HuH-7 (cell line): ENCODE results near the gene OR2M2.

Experiments used
- DNase-seq: peaks from one replicate; pipeline ENCODE4 v3.0.0; 2011; ENCODE audit warnings: low spot score

Gene OR2M2, protein sequence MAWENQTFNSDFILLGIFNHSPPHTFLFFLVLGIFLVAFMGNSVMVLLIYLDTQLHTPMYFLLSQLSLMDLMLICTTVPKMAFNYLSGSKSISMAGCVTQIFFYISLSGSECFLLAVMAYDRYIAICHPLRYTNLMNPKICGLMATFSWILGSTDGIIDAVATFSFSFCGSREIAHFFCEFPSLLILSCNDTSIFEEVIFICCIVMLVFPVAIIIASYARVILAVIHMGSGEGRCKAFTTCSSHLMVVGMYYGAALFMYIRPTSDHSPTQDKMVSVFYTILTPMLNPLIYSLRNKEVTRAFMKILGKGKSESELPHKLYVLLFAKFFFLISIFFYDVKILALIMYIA

GRCh38 chr1:248174521-248174920 is at the start of gene OR2M2:
Gene OR2M2 (plus strand): TSS chr1:248174821. CDS start chr1:248179986, 5,165 bp downstream.
- no peak for DNase-seq

GRCh38 chr1:248127653-248128052 is 47.0 kb upstream of the OR2M2 start:
- no peak for DNase-seq

DNA sequence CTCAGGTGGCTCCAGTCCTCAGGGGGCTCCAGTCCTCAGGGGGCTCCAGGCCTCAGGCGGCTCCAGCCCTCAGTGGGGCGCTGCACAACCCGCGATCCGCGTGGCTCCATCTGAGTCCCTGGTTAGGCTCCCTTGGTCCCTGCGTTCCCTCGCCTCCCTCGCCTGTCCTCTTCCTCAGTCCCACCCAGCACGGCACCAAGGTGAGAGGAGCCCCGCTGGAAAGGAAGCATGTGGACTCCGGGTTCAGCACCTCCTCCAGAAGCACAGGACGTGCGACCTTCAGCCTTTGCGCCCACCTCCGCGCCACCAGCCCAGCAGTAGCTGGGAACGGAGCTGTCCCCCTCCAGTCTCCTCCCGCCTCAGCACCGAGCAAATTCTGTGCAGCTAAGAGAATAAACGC is 37.8 kb upstream of the OR2M2 start:
- DNase-seq, result no peak

GRCh38 chr1:248140846-248141245 is 33.8 kb upstream of the OR2M2 start:
- no peak for DNase-seq

DNA sequence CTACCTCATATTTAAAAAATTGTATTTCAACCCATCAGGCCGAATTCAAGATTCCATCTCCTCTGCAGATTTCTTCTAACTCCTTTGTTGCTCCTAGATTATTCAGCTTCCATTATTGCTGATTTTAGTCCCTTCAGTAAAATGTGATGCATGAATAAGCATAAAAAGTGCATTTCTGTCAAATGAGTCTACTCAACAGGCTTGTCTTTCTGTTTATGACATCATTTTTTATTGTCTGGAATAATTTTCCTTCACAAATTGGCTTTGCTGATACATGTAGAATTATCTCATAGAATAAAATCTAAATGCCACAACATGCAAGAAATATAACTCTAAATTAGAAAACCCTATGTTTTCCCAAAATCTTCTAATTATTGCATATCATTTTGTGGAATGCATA is 31.3 kb upstream of the OR2M2 start:
- no peak for DNase-seq

DNA sequence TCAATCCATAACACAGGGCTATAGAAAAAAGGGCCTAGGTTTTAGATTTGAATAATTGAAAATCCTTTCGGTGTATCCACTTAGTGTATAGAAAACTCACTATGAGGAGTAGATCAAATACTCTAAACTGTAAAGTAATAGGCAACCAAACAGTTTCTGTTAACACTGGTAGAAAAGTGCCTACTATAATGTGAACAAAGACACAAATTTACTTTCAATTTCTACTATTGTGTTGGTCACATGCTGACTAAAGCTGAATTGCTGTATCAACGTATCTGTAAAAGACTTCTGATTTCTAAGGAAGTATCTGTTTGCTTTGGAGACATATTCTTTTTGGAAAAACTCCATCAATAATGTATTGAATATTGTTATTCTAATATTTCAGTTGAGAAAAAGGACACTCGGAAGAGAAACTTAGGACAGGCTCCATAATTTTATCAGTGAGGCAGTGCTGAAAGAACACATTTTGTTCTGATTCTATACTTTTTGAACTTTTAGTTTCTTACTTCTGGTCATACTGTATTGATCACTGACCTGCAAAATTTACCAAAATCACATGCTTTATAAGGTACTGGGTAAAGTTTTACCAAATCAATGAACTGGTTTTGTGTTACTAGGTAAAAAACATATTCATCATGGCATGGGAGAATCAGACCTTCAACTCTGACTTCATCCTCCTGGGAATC is 30.0 kb upstream of the OR2M2 start, which contains the start of gene OR2M5:
OR2M5 (plus strand) TSS at position 636 of the 686 bp plus-strand sequence; CDS start at position 636, 0 bp downstream.
- DNase-seq, result no peak

- no peak for DNase-seq
Measured at GRCh38 chr1:248152056-248152827, 22.4 kb upstream of the OR2M2 start.

DNA sequence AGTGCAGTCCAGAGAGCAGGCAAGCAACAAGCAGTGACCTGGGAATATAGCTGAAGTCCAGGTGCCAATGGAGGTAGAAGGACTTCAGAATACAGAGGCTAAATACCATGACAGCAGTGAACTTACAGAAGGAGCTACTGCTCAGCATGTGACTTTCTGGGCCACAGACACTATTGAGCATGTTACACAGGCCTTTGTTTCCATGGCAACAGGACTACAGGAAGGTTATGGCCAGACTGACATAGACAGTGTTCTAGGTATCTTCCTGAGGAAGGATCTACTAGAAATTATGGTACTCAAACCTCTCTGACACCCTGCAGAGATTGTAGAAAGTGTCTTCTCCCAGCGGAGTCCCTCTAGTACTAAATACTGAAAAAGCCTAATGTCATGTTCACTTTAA is 18.7 kb upstream of the OR2M2 start:
- DNase-seq, result no peak

DNA sequence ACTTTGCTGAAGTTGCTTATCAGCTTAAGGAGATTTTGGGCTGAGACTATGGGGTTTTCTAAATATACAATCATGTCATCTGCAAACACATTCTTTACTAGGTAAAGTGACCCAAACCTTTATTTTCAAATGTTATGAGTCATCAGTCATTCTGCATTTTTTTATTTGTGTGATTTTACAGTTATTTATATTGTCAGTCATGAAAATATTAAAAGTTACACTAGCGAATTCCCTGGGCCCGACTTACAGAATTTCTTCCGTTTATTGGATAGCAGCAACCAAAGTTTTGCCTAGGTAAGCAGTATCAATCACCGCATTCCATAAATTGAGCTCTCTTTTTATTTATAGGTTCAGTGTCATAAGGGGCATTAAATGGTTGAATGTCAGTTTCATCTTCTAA is 15.9 kb upstream of the OR2M2 start:
- DNase-seq, result no peak

- no peak for DNase-seq
Measured at GRCh38 chr1:248164031-248164430, 10.6 kb upstream of the OR2M2 start.

DNA sequence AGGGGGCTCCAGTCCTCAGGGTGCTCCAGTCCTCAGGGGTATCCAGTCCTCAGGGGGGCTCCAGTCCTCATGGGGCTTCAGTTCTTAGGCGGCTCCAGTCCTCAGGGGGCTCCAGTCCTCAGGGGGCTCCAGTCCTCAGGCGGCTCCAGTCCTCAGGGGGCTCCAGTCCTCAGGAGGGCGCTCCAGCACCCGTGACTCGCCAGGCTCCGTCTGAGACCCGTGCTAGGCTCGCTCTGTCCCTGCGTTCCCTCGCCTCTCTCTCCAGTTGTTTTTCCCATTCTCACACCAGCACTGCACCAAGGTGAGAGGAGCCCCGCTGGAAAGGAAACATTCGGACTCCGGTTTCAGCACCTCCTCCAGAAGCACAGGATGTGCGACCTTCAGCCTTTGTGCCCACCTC is 9.4 kb upstream of the OR2M2 start:
- DNase-seq, result no peak

DNA sequence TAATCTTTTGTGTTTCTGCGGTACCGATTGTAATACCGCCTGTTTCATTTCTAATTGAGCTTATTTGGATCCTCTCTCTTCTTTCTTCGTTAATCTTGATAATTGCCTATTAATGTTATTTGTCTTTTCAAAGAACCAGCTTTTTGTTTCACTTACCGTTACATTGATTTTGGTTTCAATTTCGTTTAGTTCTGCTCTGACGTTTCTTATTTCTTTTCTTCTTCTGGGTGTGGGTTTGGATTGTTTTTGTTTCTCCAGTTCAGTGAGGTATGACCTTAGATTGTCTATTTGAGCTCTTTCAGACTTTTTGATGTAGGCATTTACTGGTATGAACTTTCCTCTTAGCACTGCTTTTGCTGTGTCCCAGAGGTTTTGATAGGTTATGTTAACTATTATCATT is 9.4 kb downstream of the OR2M2 start:
- no peak for DNase-seq

DNA sequence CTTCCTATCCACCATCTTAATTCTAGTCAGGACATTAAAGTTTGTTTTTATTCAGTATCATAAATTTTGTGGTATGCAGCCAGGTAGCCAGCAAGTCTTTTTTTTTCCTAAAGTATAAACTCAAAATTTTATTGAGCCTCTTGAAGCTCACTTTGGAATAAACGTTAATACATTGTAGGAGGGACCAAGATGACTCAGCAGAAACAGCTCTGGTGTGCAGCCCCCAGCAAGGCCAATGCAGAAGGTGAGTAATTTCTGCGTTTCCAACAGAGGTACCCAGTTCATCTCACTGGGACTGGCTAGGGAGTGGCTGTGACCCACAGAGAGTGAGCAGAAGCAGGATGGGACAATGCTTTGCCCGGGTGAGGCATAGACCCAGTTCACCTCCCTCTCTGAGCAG is 12.7 kb downstream of the OR2M2 start:
- no peak for DNase-seq

DNA sequence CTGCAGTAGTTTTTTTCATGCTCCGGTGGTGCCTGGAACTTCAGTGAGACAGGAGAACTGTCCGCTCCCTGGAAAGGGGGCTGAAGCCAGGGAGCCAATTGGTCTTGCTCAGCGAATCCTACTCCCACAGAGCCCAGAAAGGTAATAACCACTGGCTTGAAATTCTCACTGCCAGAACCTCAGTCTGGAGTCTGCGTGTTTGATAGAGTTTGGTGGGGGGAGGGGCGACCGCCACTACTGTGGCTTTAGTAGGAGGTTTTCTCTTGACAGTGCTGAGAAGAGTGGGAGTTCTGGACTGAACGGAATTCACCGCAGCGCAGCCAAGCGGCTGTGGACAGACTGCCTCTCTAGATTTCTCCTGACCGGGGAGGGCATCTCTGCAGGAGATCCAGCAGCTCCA is 14.4 kb downstream of the OR2M2 start:
- no peak for DNase-seq

DNA sequence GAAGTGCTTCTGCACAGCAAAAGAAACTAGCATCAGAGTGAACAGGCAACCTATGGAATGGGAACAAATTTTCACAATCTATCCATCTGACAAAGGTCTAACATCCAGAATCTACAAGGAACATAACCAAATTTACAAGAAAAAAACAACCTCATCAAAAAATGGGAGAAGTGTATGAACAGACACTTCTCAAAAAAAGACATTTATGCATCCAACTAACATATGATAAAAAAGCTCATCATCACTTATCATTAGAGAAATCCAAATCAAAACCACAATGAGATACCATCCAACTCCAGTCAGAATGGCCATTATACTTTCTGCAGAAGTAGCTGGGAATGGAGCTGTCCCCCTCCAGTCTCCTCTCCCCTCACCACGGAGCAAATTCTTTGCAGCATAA is 19.5 kb downstream of the OR2M2 start:
- no peak for DNase-seq

GRCh38 chr1:248196965-248197364 is 22.3 kb downstream of the OR2M2 start, which contains the start of gene OR2M3:
Gene OR2M3 (plus strand): TSS chr1:248197265. CDS start chr1:248203068, 5,803 bp downstream.
- DNase-seq, result no peak

DNA sequence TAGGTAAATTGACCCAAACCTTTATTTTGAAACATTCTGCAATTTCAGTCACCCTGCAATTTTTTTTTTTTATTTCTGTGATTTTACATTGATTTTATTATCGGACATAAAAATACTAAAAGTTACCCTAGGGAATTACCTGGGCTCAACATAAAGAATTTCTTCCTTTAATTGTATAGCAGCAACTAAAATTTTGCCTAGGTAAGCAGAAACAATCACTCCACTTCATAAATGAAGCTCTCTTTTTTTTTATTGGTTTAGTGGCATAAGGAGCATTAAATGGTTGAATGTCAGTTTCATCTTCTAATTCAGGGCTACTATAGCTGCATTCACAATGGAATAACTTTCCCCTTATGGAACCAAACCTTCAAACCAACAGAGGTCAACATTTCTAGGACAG is 41.3 kb downstream of the OR2M2 start:
- no peak for DNase-seq

DNA sequence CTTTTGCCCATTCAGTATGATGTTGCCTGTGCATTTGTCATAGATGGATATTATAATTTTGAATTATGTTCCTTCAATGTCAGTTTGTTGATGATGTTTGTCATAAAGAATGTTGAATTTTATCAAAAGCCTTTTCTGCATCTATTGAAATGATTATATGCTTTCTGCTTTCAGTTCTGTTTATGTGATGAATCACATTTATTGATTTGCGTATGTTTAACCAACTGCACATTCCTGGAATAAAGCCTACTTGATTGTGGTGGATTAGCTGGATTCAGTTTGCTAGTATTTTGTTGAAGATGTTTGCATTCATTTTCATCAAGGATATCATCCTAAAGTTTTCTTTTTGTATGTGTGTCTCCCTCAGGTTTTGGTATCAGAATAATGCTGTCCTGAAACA is 50.9 kb downstream of the OR2M2 start:
- DNase-seq, result no peak

GRCh38 chr1:248229360-248229908 is 54.8 kb downstream of the OR2M2 start:
- DNase-seq, result no peak
